DMS79 treated with DMSO at 0.1 percent for 48 hours (cell line): Measurements from ENCODE around the gene C6orf118.

Experiments
- DNase-seq: peaks from one replicate; lab custom pipeline; 2025; lab: John Stamatoyannopoulos, UW

C6orf118 gene

DNA sequence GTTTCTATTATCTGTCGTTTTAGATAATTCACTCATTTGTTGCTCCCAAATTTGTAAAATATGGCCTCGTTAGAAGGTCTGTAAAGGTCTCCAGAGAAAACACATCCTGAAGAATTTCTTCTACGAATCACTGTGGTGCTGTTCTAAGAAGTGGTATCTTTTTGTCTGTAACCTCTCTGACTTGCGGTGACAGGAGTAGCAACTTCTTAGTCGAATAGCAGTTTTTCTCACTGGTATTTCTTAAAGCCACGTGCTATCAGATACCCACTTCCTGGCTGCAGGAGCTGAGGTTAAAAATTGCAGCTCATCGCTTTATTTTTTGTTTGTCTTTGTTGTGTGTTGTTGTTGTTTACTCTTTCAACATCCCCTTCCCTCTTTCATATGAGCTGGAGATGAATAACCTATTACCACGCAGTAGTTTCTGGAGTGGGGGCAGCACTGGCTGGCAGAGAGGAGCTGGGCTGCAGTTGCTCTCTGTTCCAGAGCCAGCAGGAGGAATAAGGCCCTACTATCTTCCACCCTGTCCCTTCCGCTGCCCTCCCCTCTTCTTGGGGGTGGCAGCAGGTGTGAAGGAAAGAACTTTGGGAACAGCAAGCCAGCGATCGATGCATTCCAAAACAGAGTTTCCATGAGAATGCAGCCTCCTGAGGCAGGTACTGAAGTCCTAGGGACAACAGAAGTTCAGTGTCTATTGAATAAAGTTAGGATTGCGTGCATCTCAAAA, 64.7 kb downstream of the C6orf118 start:
- no peak for DNase-seq

DNA sequence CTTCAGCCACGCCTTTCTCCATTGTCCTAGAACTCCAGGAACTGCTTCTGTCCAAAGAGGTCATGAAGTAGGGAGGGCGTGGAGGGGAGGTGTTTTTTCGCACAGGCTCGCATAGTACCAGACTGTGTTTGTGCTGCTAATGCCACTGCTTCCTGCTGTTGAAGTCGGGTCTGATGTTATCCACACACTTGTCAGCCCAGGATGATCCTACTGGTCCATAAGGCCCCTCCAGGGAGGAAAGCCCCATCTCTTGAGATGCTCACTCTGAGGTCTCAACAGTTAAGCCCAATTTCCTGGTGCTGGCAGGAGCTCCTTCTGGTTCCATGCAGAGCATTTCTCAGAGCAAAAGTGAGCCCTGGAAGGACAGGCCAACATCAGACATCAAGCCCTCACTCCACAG, 65.6 kb downstream of the C6orf118 start:
- no peak for DNase-seq

DNA sequence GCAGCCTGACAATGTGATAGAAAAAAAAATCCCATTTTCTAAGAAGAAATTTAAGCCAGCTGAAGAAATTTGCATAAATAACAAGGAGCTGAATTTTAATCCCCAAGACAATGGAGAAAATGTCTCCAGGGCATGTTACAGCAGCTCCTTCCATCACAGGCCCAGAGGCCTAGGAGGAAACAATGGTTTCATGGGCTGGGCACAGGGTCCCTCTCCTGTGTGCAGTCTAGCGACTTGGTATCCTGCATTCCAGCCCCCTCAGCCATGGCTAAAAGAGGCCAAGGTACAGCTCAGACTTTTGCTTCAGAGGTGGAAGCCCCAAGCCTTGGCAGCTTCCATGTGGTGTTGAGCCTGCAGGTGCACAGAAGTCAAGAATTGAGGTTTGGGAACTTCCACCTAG, 73.1 kb downstream of the C6orf118 start:
- no peak for DNase-seq

DNA sequence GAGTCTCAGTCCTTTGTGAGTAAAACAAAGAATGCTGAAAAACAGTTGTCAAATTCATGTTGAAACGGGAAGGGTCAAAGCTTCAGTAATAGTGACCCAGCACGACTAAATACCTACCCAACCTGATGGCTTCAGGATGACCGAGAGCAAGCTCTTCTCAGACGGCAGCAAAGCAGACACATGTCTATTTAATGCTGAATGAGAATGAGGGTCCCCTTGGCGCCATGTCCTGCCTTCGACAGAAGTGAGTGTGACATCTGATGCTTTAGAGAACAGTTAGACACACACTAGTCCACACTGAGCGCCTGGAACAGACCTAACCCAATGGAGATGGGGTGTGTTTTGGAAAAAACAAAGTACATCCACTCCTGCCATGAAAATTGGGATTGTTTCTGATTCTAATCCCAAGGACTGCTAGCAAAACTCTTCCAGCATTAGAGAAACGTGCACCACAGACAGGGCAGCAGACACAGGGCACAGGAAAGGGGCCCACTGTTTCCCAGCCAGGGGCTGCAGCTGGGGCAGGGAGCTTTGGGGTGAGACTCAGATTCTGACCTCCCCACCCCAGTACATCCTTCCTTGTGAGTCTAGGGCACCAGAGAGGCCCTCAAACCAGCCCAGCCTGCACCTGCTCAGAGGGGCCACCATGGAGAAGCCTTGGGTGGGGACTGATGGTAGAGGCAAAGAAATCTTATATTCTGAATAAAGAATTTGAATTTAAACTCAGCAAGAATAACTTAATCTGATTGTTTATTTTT, 76.5 kb downstream of the C6orf118 start:
- DNase-seq: no peak

DNA sequence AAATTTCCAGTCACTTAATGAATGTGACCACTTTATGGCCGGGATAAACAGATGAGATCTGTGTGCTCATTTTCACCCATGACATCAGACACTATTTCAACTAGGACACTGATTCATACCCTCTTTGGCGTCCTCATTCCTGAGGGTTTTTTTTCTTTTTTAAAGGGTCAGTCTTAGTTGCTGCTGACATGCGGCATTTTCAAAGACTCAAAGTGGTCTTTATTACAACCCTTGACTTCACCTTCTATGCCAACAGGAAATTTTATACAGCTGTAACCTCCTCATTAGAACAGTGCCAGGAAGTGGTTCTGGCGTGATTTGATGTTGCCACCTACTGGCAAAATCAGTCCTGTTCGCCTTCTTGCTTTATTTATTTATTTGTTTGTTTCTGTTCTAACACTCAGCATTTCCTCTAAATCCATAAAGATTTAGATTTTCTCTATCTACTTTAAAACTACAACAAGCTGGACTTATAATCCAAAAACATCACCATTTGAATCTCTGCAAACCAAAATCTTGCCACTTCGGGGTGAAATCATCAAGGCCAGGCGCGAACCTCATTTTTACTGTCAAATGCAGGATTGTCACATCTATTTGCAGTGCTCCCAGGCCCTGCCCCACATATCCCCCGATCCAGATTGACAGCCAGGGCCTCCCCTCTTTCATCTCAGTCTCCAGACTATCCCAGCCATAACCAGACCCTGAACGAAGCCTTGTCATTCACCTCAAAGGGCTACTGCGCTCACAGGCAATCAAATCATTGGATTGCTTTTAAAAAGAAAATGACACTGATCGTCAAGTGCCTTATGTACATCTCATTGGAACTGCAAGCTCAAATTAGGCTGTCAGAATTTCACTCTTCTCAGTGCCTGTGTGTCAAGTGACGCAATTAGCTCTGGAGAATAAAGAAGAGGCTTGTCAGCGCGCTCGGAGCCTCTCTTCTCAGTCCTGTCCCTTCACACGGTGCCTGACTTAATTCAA, 77.5 kb downstream of the C6orf118 start:
- DNase-seq: no peak

DNA sequence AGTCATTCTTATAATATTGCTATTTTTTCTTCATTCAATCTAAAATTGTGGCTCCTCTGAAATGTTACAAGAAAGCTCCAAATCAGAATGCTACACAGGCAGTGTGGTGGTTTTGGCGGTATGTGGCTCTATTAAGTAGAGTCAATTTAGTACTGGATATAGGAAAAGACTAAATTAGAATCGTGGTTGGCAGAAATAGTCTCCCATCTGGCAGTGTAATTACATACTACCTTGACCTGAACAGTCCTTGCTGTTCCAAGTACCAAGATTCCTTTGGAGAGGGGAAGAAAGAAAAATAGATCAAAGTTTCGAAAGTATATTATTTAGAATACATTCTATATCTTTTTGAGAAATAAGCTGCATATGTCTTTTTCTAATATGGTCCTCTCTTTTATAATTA, 78.2 kb downstream of the C6orf118 start:
- DNase-seq: no peak
